Neural cell (in vitro differentiated cells): Measurements from ENCODE around the gene MMS19. TPM values are rescaled to one million over a fixed set of nuclear protein-coding genes. Genes with fewer than 3 reads are reported as not detected.
"Not testable (repeated sequence)": the region's sequence is repeated elsewhere in the genome, so short reads cannot be mapped to it uniquely, and the experiment has no call there.

Experiments
- H2AFZ ChIP-seq: fragments of 200-600, 300-800 bp; sonication (generic), shearing (Covaris generic); 2 replicates; pipeline ENCODE4 v1.6.0; 2014; ENCODE audit warnings: low read depth, mild to moderate bottlenecking, antibody characterized with exemption, low read length, moderate library complexity
- H3F3A ChIP-seq: fragments of 200-600 bp; shearing (Covaris generic); 2 replicates; pipeline ENCODE4 v1.6.1; 2016; ENCODE audit warnings: mild to moderate bottlenecking, moderate library complexity, mixed read lengths, antibody characterized with exemption, low read length; ENCODE audit not compliant: insufficient read depth, poor library complexity, severe bottlenecking
- H3K27ac ChIP-seq: fragments of 200-600, 300-800 bp; sonication (generic), shearing (Covaris generic); 2 replicates; pipeline ENCODE4 v1.5.1; 2014; ENCODE audit warnings: mild to moderate bottlenecking, low read length, moderate library complexity
- H3K27me3 ChIP-seq: fragments of 300-800, 200-600 bp; sonication (generic), shearing (Covaris generic); 2 replicates; pipeline ENCODE4 v1.6.0; 2014; ENCODE audit warnings: mild to moderate bottlenecking, low read depth, low read length, moderate library complexity; ENCODE audit not compliant: insufficient read depth
- H3K36me3 ChIP-seq: fragments of 300-800, 200-600 bp; sonication (generic), shearing (Covaris generic); 2 replicates; pipeline ENCODE4 v1.5.1; 2014; ENCODE audit warnings: mild to moderate bottlenecking, antibody characterized with exemption, low read length, moderate library complexity; ENCODE audit not compliant: insufficient read depth
- H3K4me2 ChIP-seq: fragments of 300-800, 200-600 bp; sonication (generic), shearing (Covaris generic); 2 replicates; pipeline ENCODE4 v1.6.0; 2014; ENCODE audit warnings: mild to moderate bottlenecking, low read length
- H3K4me3 ChIP-seq: fragments of 300-800, 200-600 bp; sonication (generic), shearing (Covaris generic); 2 replicates; pipeline ENCODE4 v1.5.1; 2014; ENCODE audit warnings: mild to moderate bottlenecking, low read length, moderate library complexity
- H3K79me2 ChIP-seq: fragments of 200-600 bp; shearing (Covaris generic); replicated peaks from 2 replicates; pipeline ENCODE4 v1.6.0; 2014; ENCODE audit warnings: mild to moderate bottlenecking, low read length, moderate library complexity; ENCODE audit not compliant: insufficient read depth
- H3K9ac ChIP-seq: fragments of 300-800, 200-600 bp; sonication (generic), shearing (Covaris generic); 2 replicates; pipeline ENCODE4 v1.6.1; 2016; ENCODE audit warnings: mild to moderate bottlenecking, low read length, mixed read lengths
- H3K9me2 ChIP-seq: fragments of 200-600 bp; shearing (Covaris generic); 2 replicates; pipeline ENCODE4 v1.6.1; 2016; ENCODE audit warnings: mild to moderate bottlenecking, low read length, mixed read lengths; ENCODE audit not compliant: insufficient read depth
- H3K9me3 ChIP-seq: fragments of 200-600, 300-800 bp; sonication (generic), shearing (Covaris generic); 2 replicates; pipeline ENCODE4 v1.6.1; 2016; ENCODE audit warnings: mild to moderate bottlenecking, mixed run types, low read length, moderate library complexity, mixed read lengths
- H4K20me1 ChIP-seq: fragments of 200-600 bp; shearing (Covaris generic); 2 replicates; pipeline ENCODE4 v1.6.1; 2016; ENCODE audit warnings: mild to moderate bottlenecking, mixed run types; ENCODE audit not compliant: insufficient read depth
- EP300 ChIP-seq: fragments of 450-650 bp; conservative IDR thresholded peaks from 2 replicates; pipeline ENCODE4 v1.6.1; 2014; ENCODE audit warnings: antibody characterized with exemption, mild to moderate bottlenecking, moderate library complexity; ENCODE audit not compliant: poor library complexity, severe bottlenecking
- EZH2 ChIP-seq: fragments of 200-600, 300-800 bp; shearing (Covaris generic), sonication (generic); IDR thresholded peaks from 2 replicates; pipeline ENCODE4 v1.6.1; 2014; ENCODE audit warnings: antibody characterized with exemption, low read length, borderline replicate concordance, mild to moderate bottlenecking; ENCODE audit not compliant: insufficient read depth, poor library complexity, severe bottlenecking
- MXI1 ChIP-seq: fragments of 450-650 bp; conservative IDR thresholded peaks from 2 replicates; pipeline ENCODE4 v1.6.1; 2014; ENCODE audit warnings: antibody characterized with exemption, mild to moderate bottlenecking; ENCODE audit not compliant: poor library complexity, severe bottlenecking
- POLR2AphosphoS5 ChIP-seq: IDR thresholded peaks from 2 replicates; pipeline ENCODE4 v1.6.1; 2012
- RAD21 ChIP-seq: fragments of 450-650 bp; conservative IDR thresholded peaks from 2 replicates; pipeline ENCODE4 v1.6.1; 2014; ENCODE audit warnings: antibody characterized with exemption, mild to moderate bottlenecking, moderate library complexity
- SMC3 ChIP-seq: fragments of 450-650 bp; conservative IDR thresholded peaks from 2 replicates; pipeline ENCODE4 v1.6.1; 2014; ENCODE audit warnings: antibody characterized with exemption, mild to moderate bottlenecking, moderate library complexity; ENCODE audit not compliant: poor library complexity
- TAF1 ChIP-seq: IDR thresholded peaks from 2 replicates; pipeline ENCODE4 v1.6.1; 2012; ENCODE audit warnings: low read depth
- polyA plus RNA-seq: library from polyadenylated mRNA; depleted of rRNA; stranded (reverse); fragments of >200 nt; gene quantifications from 2 replicates; pipeline ENCODE4 v1.2.3, GENCODE V29; 2014
- TF ChIP-seq, protein P1 (sequence below): fragments of 450-650 bp; IDR thresholded peaks from 2 replicates; pipeline ENCODE4 v1.5.1; 2014; ENCODE audit warnings: antibody characterized with exemption, mild to moderate bottlenecking, moderate library complexity; ENCODE audit not compliant: poor library complexity, severe bottlenecking
- TF ChIP-seq, protein P2 (sequence below): IDR thresholded peaks from 2 replicates; pipeline ENCODE4 v1.6.1; 2012; ENCODE audit warnings: borderline replicate concordance

The MMS19 gene
- polyA plus RNA-seq, 1 donor from 2014 or later, result 54.1 TPM

DNA sequence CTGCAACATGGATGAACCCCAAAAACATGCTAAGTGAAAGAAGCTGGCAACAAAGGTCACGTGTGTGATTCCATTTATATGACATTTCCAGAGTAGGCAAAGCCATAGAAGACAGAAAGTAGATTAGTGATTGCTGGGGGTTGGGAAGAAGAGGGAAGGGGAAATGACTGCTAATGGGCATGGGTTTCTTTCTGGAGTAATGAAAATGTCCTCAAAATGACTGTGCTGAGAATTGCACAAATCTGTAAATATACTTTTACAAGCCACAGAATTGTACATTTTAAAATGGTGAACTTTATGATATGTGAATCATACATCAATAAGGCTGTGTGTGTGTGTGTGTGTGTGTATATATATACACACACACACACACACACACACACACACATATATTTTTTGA, 15.8 kb downstream of the MMS19 start:
- no peaks in the 10 kb centered on the region for H3K9me2 ChIP-seq
- H3K27ac ChIP-seq, result no peak overlapping the region
- H4K20me1 ChIP-seq, result no peaks in the 10 kb centered on the region
- TF ChIP-seq POLR2AphosphoS5 (no peak), MXI1 (no peak), RAD21 (no peak), SMC3 (no peak), TAF1 (no peak), EP300 (no peak), EZH2 (no peak)
- TF ChIP-seq, protein P1, sequence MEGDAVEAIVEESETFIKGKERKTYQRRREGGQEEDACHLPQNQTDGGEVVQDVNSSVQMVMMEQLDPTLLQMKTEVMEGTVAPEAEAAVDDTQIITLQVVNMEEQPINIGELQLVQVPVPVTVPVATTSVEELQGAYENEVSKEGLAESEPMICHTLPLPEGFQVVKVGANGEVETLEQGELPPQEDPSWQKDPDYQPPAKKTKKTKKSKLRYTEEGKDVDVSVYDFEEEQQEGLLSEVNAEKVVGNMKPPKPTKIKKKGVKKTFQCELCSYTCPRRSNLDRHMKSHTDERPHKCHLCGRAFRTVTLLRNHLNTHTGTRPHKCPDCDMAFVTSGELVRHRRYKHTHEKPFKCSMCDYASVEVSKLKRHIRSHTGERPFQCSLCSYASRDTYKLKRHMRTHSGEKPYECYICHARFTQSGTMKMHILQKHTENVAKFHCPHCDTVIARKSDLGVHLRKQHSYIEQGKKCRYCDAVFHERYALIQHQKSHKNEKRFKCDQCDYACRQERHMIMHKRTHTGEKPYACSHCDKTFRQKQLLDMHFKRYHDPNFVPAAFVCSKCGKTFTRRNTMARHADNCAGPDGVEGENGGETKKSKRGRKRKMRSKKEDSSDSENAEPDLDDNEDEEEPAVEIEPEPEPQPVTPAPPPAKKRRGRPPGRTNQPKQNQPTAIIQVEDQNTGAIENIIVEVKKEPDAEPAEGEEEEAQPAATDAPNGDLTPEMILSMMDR, result no peak
- TF ChIP-seq, protein P2, sequence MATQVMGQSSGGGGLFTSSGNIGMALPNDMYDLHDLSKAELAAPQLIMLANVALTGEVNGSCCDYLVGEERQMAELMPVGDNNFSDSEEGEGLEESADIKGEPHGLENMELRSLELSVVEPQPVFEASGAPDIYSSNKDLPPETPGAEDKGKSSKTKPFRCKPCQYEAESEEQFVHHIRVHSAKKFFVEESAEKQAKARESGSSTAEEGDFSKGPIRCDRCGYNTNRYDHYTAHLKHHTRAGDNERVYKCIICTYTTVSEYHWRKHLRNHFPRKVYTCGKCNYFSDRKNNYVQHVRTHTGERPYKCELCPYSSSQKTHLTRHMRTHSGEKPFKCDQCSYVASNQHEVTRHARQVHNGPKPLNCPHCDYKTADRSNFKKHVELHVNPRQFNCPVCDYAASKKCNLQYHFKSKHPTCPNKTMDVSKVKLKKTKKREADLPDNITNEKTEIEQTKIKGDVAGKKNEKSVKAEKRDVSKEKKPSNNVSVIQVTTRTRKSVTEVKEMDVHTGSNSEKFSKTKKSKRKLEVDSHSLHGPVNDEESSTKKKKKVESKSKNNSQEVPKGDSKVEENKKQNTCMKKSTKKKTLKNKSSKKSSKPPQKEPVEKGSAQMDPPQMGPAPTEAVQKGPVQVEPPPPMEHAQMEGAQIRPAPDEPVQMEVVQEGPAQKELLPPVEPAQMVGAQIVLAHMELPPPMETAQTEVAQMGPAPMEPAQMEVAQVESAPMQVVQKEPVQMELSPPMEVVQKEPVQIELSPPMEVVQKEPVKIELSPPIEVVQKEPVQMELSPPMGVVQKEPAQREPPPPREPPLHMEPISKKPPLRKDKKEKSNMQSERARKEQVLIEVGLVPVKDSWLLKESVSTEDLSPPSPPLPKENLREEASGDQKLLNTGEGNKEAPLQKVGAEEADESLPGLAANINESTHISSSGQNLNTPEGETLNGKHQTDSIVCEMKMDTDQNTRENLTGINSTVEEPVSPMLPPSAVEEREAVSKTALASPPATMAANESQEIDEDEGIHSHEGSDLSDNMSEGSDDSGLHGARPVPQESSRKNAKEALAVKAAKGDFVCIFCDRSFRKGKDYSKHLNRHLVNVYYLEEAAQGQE, result no peak
- H3F3A ChIP-seq, result no peaks in the 10 kb centered on the region
- no peak overlapping the region for H2AFZ ChIP-seq
- no peaks in the 10 kb centered on the region for H3K27me3 ChIP-seq
- no peaks in the 10 kb centered on the region for H3K9me3 ChIP-seq
- peaks cover 8% of the 10 kb centered on the region for H3K36me3 ChIP-seq
- no peaks in the 10 kb centered on the region for H3K79me2 ChIP-seq
- no peak overlapping the region for H3K4me2 ChIP-seq
- H3K9ac ChIP-seq, result no peak overlapping the region
- H3K4me3 ChIP-seq, result no peak overlapping the region

DNA sequence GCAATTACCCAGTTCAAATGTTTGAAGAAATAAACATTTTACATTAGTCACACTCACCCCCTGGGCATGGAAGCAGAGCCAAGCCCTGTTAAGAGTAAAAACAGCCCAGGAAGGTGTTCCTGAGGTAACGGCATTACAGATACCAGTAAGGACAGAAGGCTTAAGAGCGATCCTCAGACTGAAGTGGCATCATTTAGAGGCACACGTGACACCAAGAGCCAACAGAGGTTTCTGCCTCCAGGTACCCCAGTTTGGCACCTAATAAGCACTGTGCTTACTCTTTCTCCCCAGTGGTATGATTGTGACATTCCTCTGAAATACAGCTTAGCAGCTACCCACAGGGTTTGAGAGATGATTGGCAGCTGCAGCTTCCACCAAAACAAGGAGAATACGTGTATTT, 17.2 kb downstream of the MMS19 start:
- H3K9me3 ChIP-seq, result no peaks in the 10 kb centered on the region
- no peak overlapping the region for H3K4me3 ChIP-seq
- no peak for TF ChIP-seq SMC3
- no peak overlapping the region for H3K9ac ChIP-seq
- H3F3A ChIP-seq, result no peaks in the 10 kb centered on the region
- peaks cover 13% of the 10 kb centered on the region for H3K36me3 ChIP-seq
- no peak overlapping the region for H2AFZ ChIP-seq
- H3K27ac ChIP-seq, result no peak overlapping the region
- H3K79me2 ChIP-seq, result no peaks in the 10 kb centered on the region
- H4K20me1 ChIP-seq, result no peaks in the 10 kb centered on the region
- no peaks in the 10 kb centered on the region for H3K9me2 ChIP-seq
- no peaks in the 10 kb centered on the region for H3K27me3 ChIP-seq
- no peak overlapping the region for H3K4me2 ChIP-seq

DNA sequence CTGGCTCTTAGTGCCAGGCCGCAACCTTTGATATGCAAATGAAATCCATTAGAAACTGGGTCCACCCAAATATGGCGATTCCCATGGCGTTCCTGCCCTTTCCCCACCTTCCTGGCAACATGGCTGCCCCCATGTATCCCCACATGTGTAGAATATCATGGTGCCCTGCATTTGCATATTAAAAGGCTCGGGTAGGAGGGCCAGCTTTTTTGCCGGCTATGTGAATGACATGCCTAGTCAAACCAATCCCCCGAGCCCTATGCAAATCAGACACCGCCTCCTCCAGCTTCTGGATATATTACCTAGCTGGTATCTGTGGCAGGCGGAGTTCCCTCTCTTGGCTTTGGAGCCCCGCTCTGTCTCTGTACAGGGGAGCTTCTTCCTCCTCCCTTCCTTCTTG, 18.3 kb downstream of the MMS19 start:
- Histone ChIP-seq H3K27me3 (no peaks in the 10 kb centered on the region), H3K9me3 (no peaks in the 10 kb centered on the region), H3F3A (no peaks in the 10 kb centered on the region), H3K4me2 (no peak overlapping the region), H2AFZ (no peak overlapping the region), H3K36me3 (peaks cover 16% of the 10 kb centered on the region), H4K20me1 (no peaks in the 10 kb centered on the region), H3K9ac (no peak overlapping the region), H3K79me2 (no peaks in the 10 kb centered on the region), H3K9me2 (no peaks in the 10 kb centered on the region), H3K4me3 (no peak overlapping the region), H3K27ac (no peak overlapping the region)
- TF ChIP-seq MXI1 (no peak), SMC3 (no peak)
- TF ChIP-seq, protein P1, result no peak

DNA sequence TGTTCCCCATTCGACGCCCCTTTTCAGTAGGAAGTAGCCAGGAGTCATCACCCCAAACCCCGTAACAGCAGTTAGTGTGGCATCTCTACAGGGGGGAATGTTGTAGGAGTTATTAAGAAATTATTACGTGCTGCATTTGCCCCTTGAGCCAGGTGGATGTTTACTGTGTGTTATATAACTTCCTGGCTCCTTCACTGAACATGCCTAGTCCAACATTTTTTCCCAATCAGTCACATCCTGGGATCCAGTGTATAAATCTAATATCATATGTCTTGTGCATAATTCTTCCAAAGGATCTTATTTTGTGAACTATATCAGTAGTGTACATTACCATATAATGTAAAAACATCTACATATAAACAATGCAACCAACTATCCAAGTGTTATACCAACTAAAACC, 18.8 kb downstream of the MMS19 start:
- not testable (repeated sequence) for H3K9me3 ChIP-seq, H4K20me1 ChIP-seq, H3K27me3 ChIP-seq, H3K4me2 ChIP-seq, H3K79me2 ChIP-seq, H3K9ac ChIP-seq, H2AFZ ChIP-seq, H3K4me3 ChIP-seq, H3K27ac ChIP-seq, H3F3A ChIP-seq, H3K9me2 ChIP-seq
- peaks cover 21% of the 10 kb centered on the region for H3K36me3 ChIP-seq
